ENCODE measurements around the gene GCNT2.

GRCh38 chr6:10557913-10558312 is 36.8 kb downstream of the GCNT2 start:
- TF ChIP-seq ZBTB21 (CRISPR knock-in tag; IDR thresholded peaks at IDR 0.05; ENCODE audit: borderline replicate concordance): no peak
- no peak for TF ChIP-seq TCF7 (CRISPR knock-in tag; IDR thresholded peaks at IDR 0.05; ENCODE audit: low read depth)
- no peak for TF ChIP-seq CTCF (IDR thresholded peaks at IDR 0.05)
- TF ChIP-seq KAT7 (CRISPR knock-in tag; IDR thresholded peaks at IDR 0.05; ENCODE audit: borderline replicate concordance): no peak
- no peak for TF ChIP-seq FOXJ3 (CRISPR knock-in tag; IDR thresholded peaks at IDR 0.05; ENCODE audit: borderline replicate concordance)
- TF ChIP-seq E2F5 (CRISPR knock-in tag; IDR thresholded peaks at IDR 0.05): no peak
